ENCODE measurements around the gene DNTT.

DNTT gene

GRCh38 chr10:96333101-96333500, 28.9 kb downstream of the DNTT start:
- Histone ChIP-seq H3K9me3 (ENCODE audit: severe bottlenecking) (no peaks in the 10 kb centered on the region), H3K27me3 (ENCODE audit: insufficient read depth, poor library complexity, severe bottlenecking) (no peaks in the 10 kb centered on the region), H3K36me3 (ENCODE audit: low read depth) (no peaks in the 10 kb centered on the region), H3K4me1 (ENCODE audit: insufficient read depth, poor library complexity, severe bottlenecking) (no peaks in the 10 kb centered on the region), H3K27ac (ENCODE audit: poor library complexity, severe bottlenecking) (no peak overlapping the region), H3K4me3 (ENCODE audit: severe bottlenecking) (no peak overlapping the region)
- no peak for ATAC-seq (ENCODE audit: low read depth)
- TF ChIP-seq CTCF (IDR thresholded peaks at IDR 0.05; ENCODE audit: poor library complexity, severe bottlenecking) = no peak
- no peak for DNase-seq (ENCODE audit: low spot score)

- no peaks in the 10 kb centered on the region for H3K36me3 ChIP-seq (ENCODE audit: low read depth)
- ATAC-seq (ENCODE audit: low read depth) = peak; percentile 62; the same call in 2 of the 3 replicates
- H3K27ac ChIP-seq (ENCODE audit: poor library complexity, severe bottlenecking) = no peak overlapping the region
- peak; percentile 85 for TF ChIP-seq CTCF (IDR thresholded peaks at IDR 0.05; ENCODE audit: poor library complexity, severe bottlenecking)
- DNase-seq (ENCODE audit: low spot score) = no peak
- H3K27me3 ChIP-seq (ENCODE audit: insufficient read depth, poor library complexity, severe bottlenecking) = no peaks in the 10 kb centered on the region
- no peaks in the 10 kb centered on the region for H3K9me3 ChIP-seq (ENCODE audit: severe bottlenecking)
- H3K4me3 ChIP-seq (ENCODE audit: severe bottlenecking) = no peak overlapping the region
- H3K4me1 ChIP-seq (ENCODE audit: insufficient read depth, poor library complexity, severe bottlenecking) = no peaks in the 10 kb centered on the region
These were observed 30.6 kb downstream of the DNTT start for GRCh38 chr10:96334616-96335526.

- Histone ChIP-seq H3K27ac (ENCODE audit: poor library complexity, severe bottlenecking) (no peak overlapping the region), H3K4me1 (ENCODE audit: insufficient read depth, poor library complexity, severe bottlenecking) (no peaks in the 10 kb centered on the region), H3K9me3 (ENCODE audit: severe bottlenecking) (no peaks in the 10 kb centered on the region), H3K4me3 (ENCODE audit: severe bottlenecking) (no peak overlapping the region), H3K27me3 (ENCODE audit: insufficient read depth, poor library complexity, severe bottlenecking) (no peaks in the 10 kb centered on the region), H3K36me3 (ENCODE audit: low read depth) (no peaks in the 10 kb centered on the region)
- ATAC-seq (ENCODE audit: low read depth) (no peak), DNase-seq (ENCODE audit: low spot score) (no peak)
- no peak for TF ChIP-seq CTCF (IDR thresholded peaks at IDR 0.05; ENCODE audit: poor library complexity, severe bottlenecking)
These were observed 32.9 kb downstream of the DNTT start for GRCh38 chr10:96337106-96337505.

GRCh38 chr10:96338279-96338925, 34.2 kb downstream of the DNTT start:
- Histone ChIP-seq H3K4me3 (ENCODE audit: severe bottlenecking) (no peak overlapping the region), H3K4me1 (ENCODE audit: insufficient read depth, poor library complexity, severe bottlenecking) (no peaks in the 10 kb centered on the region), H3K27me3 (ENCODE audit: insufficient read depth, poor library complexity, severe bottlenecking) (no peaks in the 10 kb centered on the region), H3K9me3 (ENCODE audit: severe bottlenecking) (no peaks in the 10 kb centered on the region), H3K27ac (ENCODE audit: poor library complexity, severe bottlenecking) (no peak overlapping the region), H3K36me3 (ENCODE audit: low read depth) (no peaks in the 10 kb centered on the region)
- DNase-seq (ENCODE audit: low spot score) = no peak
- TF ChIP-seq CTCF (IDR thresholded peaks at IDR 0.05; ENCODE audit: poor library complexity, severe bottlenecking) = no peak
- no peak for ATAC-seq (ENCODE audit: low read depth)
